Activated naive CD8-positive, alpha-beta T cell treated with anti-CD3 and anti-CD28 coated beads, Interleukin-2, amount 10 ng/mL, durations not matched to agents 7 days and 5 days (primary cell): ENCODE data around the gene TEX28. TPM values are rescaled to one million over a fixed set of nuclear protein-coding genes. Genes with fewer than 3 reads are reported as not detected.
"Not testable (repeated sequence)": the region's sequence is repeated elsewhere in the genome, so short reads cannot be mapped to it uniquely, and the experiment has no call there.

Experiments used
- ATAC-seq: fragments of 150-1000 bp; cut with Tn5 transposase; one replicate; pipeline ENCODE4 v1.10.0; 2021; ENCODE audit warnings: low read depth, moderate library complexity
- POLR2A ChIA-PET: fragments of 350-600 bp; sonication (Branson Sonifier 250); formaldehyde crosslinking; loops from one replicate; lab custom pipeline; 2021; ENCODE audit warnings: antibody characterized with exemption; lab: Charles Lee
- DNase-seq: peaks from one replicate; pipeline ENCODE4 v3.0.0; 2021
- H3K27ac Mint-ChIP-seq: one replicate; pipeline ENCODE4 v1.8.0; 2022; ENCODE audit warnings: mild to moderate bottlenecking, mixed read lengths
- H3K27me3 Mint-ChIP-seq: one replicate; pipeline ENCODE4 v1.8.0; 2022; ENCODE audit warnings: mild to moderate bottlenecking, moderate library complexity, mixed read lengths
- H3K36me3 Mint-ChIP-seq: one replicate; pipeline ENCODE4 v1.8.0; 2021; ENCODE audit warnings: mild to moderate bottlenecking, mixed read lengths
- H3K4me1 Mint-ChIP-seq: one replicate; pipeline ENCODE4 v1.8.0; 2021; ENCODE audit warnings: mixed read lengths
- H3K4me3 Mint-ChIP-seq: one replicate; pipeline ENCODE4 v1.8.0; 2022; ENCODE audit warnings: mild to moderate bottlenecking, moderate library complexity, mixed read lengths
- H3K9me3 Mint-ChIP-seq: one replicate; pipeline ENCODE4 v1.8.0; 2021; ENCODE audit warnings: mixed read lengths
- total RNA-seq, 2 experiments: library from RNA; stranded (reverse); gene quantifications; one replicate each; pipeline ENCODE4 v1.2.3, GENCODE V29; 2021

Gene TEX28
- total RNA-seq, 2 experiments from 2014 or later, result not detected

GRCh38 chrX:154305541-154306205 is 10.7 kb upstream of the TEX28 start:
- Mint-ChIP-seq H3K27me3 (no peaks in the 10 kb centered on the region), H3K4me1 (peaks cover 11% of the 10 kb centered on the region), H3K36me3 (no peaks in the 10 kb centered on the region), H3K9me3 (no peaks in the 10 kb centered on the region), H3K4me3 (no peak overlapping the region), H3K27ac (no peak overlapping the region)
- ATAC-seq (no peak), DNase-seq (no peak)
- POLR2A ChIA-PET, result no interaction called here

- peaks cover 1% of the 10 kb centered on the region for H3K27me3 Mint-ChIP-seq
- no peak overlapping the region for H3K27ac Mint-ChIP-seq
- ATAC-seq, result no peak
- no peaks in the 10 kb centered on the region for H3K9me3 Mint-ChIP-seq
- POLR2A ChIA-PET, result no interaction called here
- H3K36me3 Mint-ChIP-seq, result no peaks in the 10 kb centered on the region
- peaks cover 11% of the 10 kb centered on the region for H3K4me1 Mint-ChIP-seq
- no peak for DNase-seq
- H3K4me3 Mint-ChIP-seq, result no peak overlapping the region
Measured at GRCh38 chrX:154304846-154305245, 9.9 kb upstream of the TEX28 start.

- peaks cover 5% of the 10 kb centered on the region for H3K4me1 Mint-ChIP-seq
- H3K27me3 Mint-ChIP-seq, result peaks cover 1% of the 10 kb centered on the region
- POLR2A ChIA-PET, result interaction anchor here (0.6 kb wide), 1 partner anchor 251 kb away, joined by 3 read pairs; no protein-coding TSS in a partner anchor
- no peaks in the 10 kb centered on the region for H3K9me3 Mint-ChIP-seq
- H3K4me3 Mint-ChIP-seq, result no peak overlapping the region
- peak overlapping the region; percentile 58 for H3K27ac Mint-ChIP-seq
- ATAC-seq (no peak), DNase-seq (no peak)
- H3K36me3 Mint-ChIP-seq, result no peaks in the 10 kb centered on the region
Measured at GRCh38 chrX:154303476-154303875, 8.6 kb upstream of the TEX28 start.

GRCh38 chrX:154302998-154303397 is 8.1 kb upstream of the TEX28 start:
- POLR2A ChIA-PET, result not testable (repeated sequence)

GRCh38 chrX:154300816-154301215 is 5.9 kb upstream of the TEX28 start:
- no peak overlapping the region for H3K27ac Mint-ChIP-seq
- H3K36me3 Mint-ChIP-seq, result no peaks in the 10 kb centered on the region
- no peak overlapping the region for H3K4me3 Mint-ChIP-seq
- ATAC-seq (no peak), DNase-seq (no peak)
- H3K4me1 Mint-ChIP-seq, result no peaks in the 10 kb centered on the region
- H3K27me3 Mint-ChIP-seq, result peaks cover 1% of the 10 kb centered on the region
- H3K9me3 Mint-ChIP-seq, result no peaks in the 10 kb centered on the region
- POLR2A ChIA-PET, result no interaction called here

More at GRCh38 chrX:154302998-154303397, 8.1 kb upstream of the TEX28 start:
- DNase-seq, H3K27ac Mint-ChIP-seq, ATAC-seq, H3K9me3 Mint-ChIP-seq, H3K27me3 Mint-ChIP-seq, H3K36me3 Mint-ChIP-seq, H3K4me3 Mint-ChIP-seq, H3K4me1 Mint-ChIP-seq: not testable (repeated sequence)

GRCh38 chrX:154298312-154298711 is 3.4 kb upstream of the TEX28 start:
- POLR2A ChIA-PET, result no interaction called here
- no peaks in the 10 kb centered on the region for H3K9me3 Mint-ChIP-seq
- H3K27ac Mint-ChIP-seq, result no peak overlapping the region
- DNase-seq (no peak), ATAC-seq (no peak)
- no peaks in the 10 kb centered on the region for H3K36me3 Mint-ChIP-seq
- no peaks in the 10 kb centered on the region for H3K4me1 Mint-ChIP-seq
- H3K4me3 Mint-ChIP-seq, result no peak overlapping the region
- peaks cover 1% of the 10 kb centered on the region for H3K27me3 Mint-ChIP-seq

GRCh38 chrX:154296731-154297130 is 1.8 kb upstream of the TEX28 start:
- no peaks in the 10 kb centered on the region for H3K4me1 Mint-ChIP-seq
- POLR2A ChIA-PET, result no interaction called here
- H3K36me3 Mint-ChIP-seq, result no peaks in the 10 kb centered on the region
- ATAC-seq, result no peak
- no peak overlapping the region for H3K4me3 Mint-ChIP-seq
- H3K27me3 Mint-ChIP-seq, result peaks cover 1% of the 10 kb centered on the region
- H3K9me3 Mint-ChIP-seq, result no peaks in the 10 kb centered on the region
- DNase-seq, result no peak
- no peak overlapping the region for H3K27ac Mint-ChIP-seq

- H3K4me3 Mint-ChIP-seq, result no peak within 1 kb of the TSS
- H3K27ac Mint-ChIP-seq, result no peak within 1 kb of the TSS
- DNase-seq (no peak), ATAC-seq (no peak)
- peaks cover 1% of the 10 kb centered on the region for H3K27me3 Mint-ChIP-seq
- POLR2A ChIA-PET, result no interaction called here
- H3K4me1 Mint-ChIP-seq, result no peaks in the 10 kb centered on the region
- H3K36me3 Mint-ChIP-seq, result no peaks in the 10 kb centered on the region
- no peaks in the 10 kb centered on the region for H3K9me3 Mint-ChIP-seq
Measured at GRCh38 chrX:154295664-154296310, 863 bp upstream of the TEX28 start, which contains the start of gene TKTL1. Gene TKTL1 (plus strand): TSS chrX:154295795. CDS start chrX:154295860, 65 bp downstream.

GRCh38 chrX:154286406-154286805 is 8.5 kb downstream of the TEX28 start:
- H3K27me3 Mint-ChIP-seq, POLR2A ChIA-PET, ATAC-seq, DNase-seq, H3K4me3 Mint-ChIP-seq, H3K36me3 Mint-ChIP-seq, H3K27ac Mint-ChIP-seq, H3K9me3 Mint-ChIP-seq, H3K4me1 Mint-ChIP-seq: not testable (repeated sequence)

GRCh38 chrX:154284489-154285338 is 10.2 kb downstream of the TEX28 start:
- POLR2A ChIA-PET, H3K4me3 Mint-ChIP-seq, DNase-seq, H3K4me1 Mint-ChIP-seq, H3K36me3 Mint-ChIP-seq, H3K27me3 Mint-ChIP-seq, H3K9me3 Mint-ChIP-seq, H3K27ac Mint-ChIP-seq: not testable (repeated sequence)
- peak; percentile 99 for ATAC-seq

- ATAC-seq, H3K36me3 Mint-ChIP-seq, POLR2A ChIA-PET, H3K4me3 Mint-ChIP-seq, H3K4me1 Mint-ChIP-seq, H3K27me3 Mint-ChIP-seq, H3K27ac Mint-ChIP-seq, H3K9me3 Mint-ChIP-seq, DNase-seq: not testable (repeated sequence)
Measured at GRCh38 chrX:154269245-154269644, 25.7 kb downstream of the TEX28 start.

GRCh38 chrX:154263072-154263471 is 31.9 kb downstream of the TEX28 start:
- H3K9me3 Mint-ChIP-seq, ATAC-seq, H3K4me3 Mint-ChIP-seq, H3K4me1 Mint-ChIP-seq, DNase-seq, H3K36me3 Mint-ChIP-seq, H3K27me3 Mint-ChIP-seq, H3K27ac Mint-ChIP-seq, POLR2A ChIA-PET: not testable (repeated sequence)

- POLR2A ChIA-PET, H3K36me3 Mint-ChIP-seq, H3K9me3 Mint-ChIP-seq, H3K4me3 Mint-ChIP-seq, H3K4me1 Mint-ChIP-seq, H3K27ac Mint-ChIP-seq, ATAC-seq, H3K27me3 Mint-ChIP-seq, DNase-seq: not testable (repeated sequence)
Measured at GRCh38 chrX:154258711-154259110, 36.2 kb downstream of the TEX28 start.
